Adipocyte (in vitro differentiated cells): ENCODE data around the gene PLAC8.

Experiments
- DNase-seq: peaks from one replicate; pipeline ENCODE4 v3.0.0-alpha.2; 2015; ENCODE audit warnings: low read depth
- H3K27me3 ChIP-seq: replicated peaks from 2 replicates; pipeline ENCODE4 v1.7.0; 2013; ENCODE audit warnings: mild to moderate bottlenecking, low read length, moderate library complexity; ENCODE audit not compliant: control insufficient read depth, insufficient read depth
- H3K36me3 ChIP-seq: 2 replicates; pipeline ENCODE4 v1.7.0; 2013; ENCODE audit warnings: low read length, mild to moderate bottlenecking, moderate library complexity; ENCODE audit not compliant: control insufficient read depth, insufficient read depth, severe bottlenecking
- H3K4me1 ChIP-seq: 2 replicates; pipeline ENCODE4 v1.7.0; 2013; ENCODE audit warnings: mild to moderate bottlenecking, low read length, moderate library complexity; ENCODE audit not compliant: control insufficient read depth, insufficient read depth
- H3K4me3 ChIP-seq: 2 replicates; pipeline ENCODE4 v1.7.0; 2013; ENCODE audit warnings: mild to moderate bottlenecking, low read length, moderate library complexity
- H3K9ac ChIP-seq: 2 replicates; pipeline ENCODE4 v1.7.0; 2013; ENCODE audit warnings: mild to moderate bottlenecking, low read length, moderate library complexity
- H3K9me3 ChIP-seq: 2 replicates; pipeline ENCODE4 v1.7.0; 2013; ENCODE audit warnings: mild to moderate bottlenecking, low read length, moderate library complexity; ENCODE audit not compliant: control insufficient read depth

Gene PLAC8

GRCh38 chr4:83129264-83129663 lies 14.7 kb upstream of the PLAC8 start:
- Histone ChIP-seq H3K36me3 (no peaks in the 10 kb centered on the region), H3K9ac (no peak overlapping the region), H3K9me3 (no peaks in the 10 kb centered on the region), H3K4me1 (peaks cover 4% of the 10 kb centered on the region), H3K4me3 (no peak overlapping the region), H3K27me3 (no peaks in the 10 kb centered on the region)
- no peak for DNase-seq

- Histone ChIP-seq H3K36me3 (no peaks in the 10 kb centered on the region), H3K27me3 (no peaks in the 10 kb centered on the region), H3K4me1 (peaks cover 4% of the 10 kb centered on the region), H3K9me3 (no peaks in the 10 kb centered on the region), H3K4me3 (no peak overlapping the region), H3K9ac (no peak overlapping the region)
- DNase-seq, result peak; percentile 78
These were observed 13.9 kb upstream of the PLAC8 start for GRCh38 chr4:83128240-83128929.

DNA sequence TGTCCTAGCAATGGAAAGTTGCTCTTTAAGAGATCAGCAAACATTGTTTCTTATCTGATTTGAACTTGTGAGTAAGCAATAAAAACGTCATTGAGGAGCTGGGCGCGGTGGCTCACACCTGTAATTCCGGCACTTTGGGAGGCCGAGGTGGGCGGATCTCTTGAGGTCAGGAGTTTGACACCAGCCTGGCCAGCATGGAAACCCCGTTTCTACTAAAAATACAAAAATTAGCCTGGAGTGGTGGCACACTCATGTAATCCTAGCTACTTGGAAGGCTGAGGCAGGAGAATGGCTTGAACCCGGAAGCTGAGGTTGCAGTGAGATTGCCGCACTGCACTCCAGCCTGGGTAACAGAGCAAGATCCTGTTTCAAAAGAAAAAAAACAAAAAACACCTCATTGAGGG lies 11.2 kb upstream of the PLAC8 start:
- H3K9me3 ChIP-seq, result peaks cover 7% of the 10 kb centered on the region
- DNase-seq, result no peak
- no peak overlapping the region for H3K9ac ChIP-seq
- peaks cover 4% of the 10 kb centered on the region for H3K4me1 ChIP-seq
- H3K4me3 ChIP-seq, result no peak overlapping the region
- H3K36me3 ChIP-seq, result no peaks in the 10 kb centered on the region
- no peaks in the 10 kb centered on the region for H3K27me3 ChIP-seq

GRCh38 chr4:83124111-83124780 lies 9.7 kb upstream of the PLAC8 start:
- peaks cover 7% of the 10 kb centered on the region for H3K9me3 ChIP-seq
- H3K27me3 ChIP-seq, result no peaks in the 10 kb centered on the region
- H3K36me3 ChIP-seq, result no peaks in the 10 kb centered on the region
- no peak overlapping the region for H3K4me3 ChIP-seq
- no peak overlapping the region for H3K9ac ChIP-seq
- DNase-seq, result no peak
- H3K4me1 ChIP-seq, result peaks cover 4% of the 10 kb centered on the region

GRCh38 chr4:83121246-83121645 lies 6.7 kb upstream of the PLAC8 start:
- H3K4me3 ChIP-seq, result no peak overlapping the region
- H3K9me3 ChIP-seq, result peaks cover 7% of the 10 kb centered on the region
- no peaks in the 10 kb centered on the region for H3K4me1 ChIP-seq
- no peak for DNase-seq
- H3K27me3 ChIP-seq, result no peaks in the 10 kb centered on the region
- H3K9ac ChIP-seq, result no peak overlapping the region
- H3K36me3 ChIP-seq, result no peaks in the 10 kb centered on the region

GRCh38 chr4:83118869-83119268 lies 4.3 kb upstream of the PLAC8 start:
- no peaks in the 10 kb centered on the region for H3K36me3 ChIP-seq
- H3K9me3 ChIP-seq, result peaks cover 7% of the 10 kb centered on the region
- peaks cover 10% of the 10 kb centered on the region for H3K4me1 ChIP-seq
- DNase-seq, result peak; percentile 46
- no peak overlapping the region for H3K9ac ChIP-seq
- no peaks in the 10 kb centered on the region for H3K27me3 ChIP-seq
- no peak overlapping the region for H3K4me3 ChIP-seq

- Histone ChIP-seq H3K9ac (peak overlapping the region; percentile 44), H3K4me1 (peaks cover 10% of the 10 kb centered on the region), H3K4me3 (no peak overlapping the region), H3K9me3 (no peaks in the 10 kb centered on the region), H3K27me3 (no peaks in the 10 kb centered on the region), H3K36me3 (no peaks in the 10 kb centered on the region)
- no peak for DNase-seq
These were observed 1.2 kb upstream of the PLAC8 start for GRCh38 chr4:83115656-83116285.

DNA sequence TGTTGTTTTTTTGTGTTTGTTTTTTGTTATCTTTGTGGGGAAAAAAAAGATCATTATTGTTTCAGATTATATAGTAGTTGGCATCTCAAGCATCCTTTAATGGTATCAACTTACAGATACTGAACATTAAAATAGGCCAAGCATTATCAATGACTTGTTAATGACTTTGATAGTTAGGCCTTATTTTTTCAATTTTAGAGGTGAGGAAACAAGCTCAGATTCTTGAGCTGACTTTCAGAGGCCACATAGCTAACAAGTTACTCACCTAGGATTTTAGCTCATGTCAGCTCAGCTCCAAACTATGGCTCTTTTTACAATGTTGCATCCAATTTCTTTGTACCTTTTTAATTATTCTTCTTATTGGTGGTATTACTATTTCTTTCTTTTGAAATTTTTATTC lies 471 bp upstream of the PLAC8 start:
- H3K9me3 ChIP-seq, result no peaks in the 10 kb centered on the region
- DNase-seq, result peak; percentile 69

GRCh38 chr4:83113429-83113786 lies 1.1 kb downstream of the PLAC8 start:
- H3K27me3 ChIP-seq, result no peaks in the 10 kb centered on the region
- no peak for DNase-seq

More for the DNA sequence above, 471 bp upstream of the PLAC8 start:
- Histone ChIP-seq H3K4me3 (no peak overlapping the region), H3K4me1 (peaks cover 16% of the 10 kb centered on the region), H3K27me3 (no peaks in the 10 kb centered on the region), H3K36me3 (no peaks in the 10 kb centered on the region), H3K9ac (peak overlapping the region; percentile 44)

GRCh38 chr4:83112678-83113428 lies 1.7 kb downstream of the PLAC8 start:
- Histone ChIP-seq H3K36me3 (no peaks in the 10 kb centered on the region), H3K4me1 (peaks cover 16% of the 10 kb centered on the region), H3K27me3 (no peaks in the 10 kb centered on the region), H3K9me3 (no peaks in the 10 kb centered on the region), H3K9ac (no peak overlapping the region), H3K4me3 (no peak overlapping the region)
- DNase-seq, result peak; percentile 54

More at GRCh38 chr4:83113429-83113786, 1.1 kb downstream of the PLAC8 start:
- Histone ChIP-seq H3K9ac (no peak overlapping the region), H3K9me3 (no peaks in the 10 kb centered on the region), H3K4me3 (no peak overlapping the region), H3K36me3 (no peaks in the 10 kb centered on the region), H3K4me1 (peaks cover 16% of the 10 kb centered on the region)

GRCh38 chr4:83112231-83112630 lies 2.3 kb downstream of the PLAC8 start:
- no peaks in the 10 kb centered on the region for H3K9me3 ChIP-seq
- no peaks in the 10 kb centered on the region for H3K36me3 ChIP-seq
- no peak overlapping the region for H3K4me3 ChIP-seq
- no peak overlapping the region for H3K9ac ChIP-seq
- H3K4me1 ChIP-seq, result peaks cover 16% of the 10 kb centered on the region
- DNase-seq, result no peak
- H3K27me3 ChIP-seq, result no peaks in the 10 kb centered on the region
